Activated T-cell treated with anti-CD3 and anti-CD28 coated beads for 1 hour (primary cell): ENCODE measurements around the gene TSR1.

Source experiments
- DNase-seq: peaks from one replicate; pipeline ENCODE4 v3.0.0-alpha.2; 2020; ENCODE audit warnings: low read depth

TSR1 gene

GRCh38 chr17:2282297-2282873 lies 53.9 kb downstream of the TSR1 start:
- DNase-seq: no peak

DNA sequence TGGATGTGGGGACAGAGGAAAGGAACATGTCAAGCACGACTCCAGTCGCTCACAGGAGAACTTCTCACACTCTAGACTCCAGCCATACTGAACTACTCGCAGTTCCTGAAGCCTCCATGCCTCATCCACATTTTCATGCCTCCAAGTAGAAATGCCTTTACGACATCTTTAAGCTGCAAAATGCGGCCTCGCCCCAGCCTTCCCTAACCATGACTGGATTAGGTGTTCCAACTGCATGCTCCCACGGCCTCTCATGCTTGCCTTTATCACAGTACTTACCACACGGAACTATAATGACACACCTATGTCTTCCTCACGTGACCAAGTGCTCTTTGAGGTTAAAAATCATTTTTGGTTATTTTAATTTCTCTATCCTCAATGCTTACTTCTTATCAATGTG lies 56.5 kb downstream of the TSR1 start:
- DNase-seq: no peak

DNA sequence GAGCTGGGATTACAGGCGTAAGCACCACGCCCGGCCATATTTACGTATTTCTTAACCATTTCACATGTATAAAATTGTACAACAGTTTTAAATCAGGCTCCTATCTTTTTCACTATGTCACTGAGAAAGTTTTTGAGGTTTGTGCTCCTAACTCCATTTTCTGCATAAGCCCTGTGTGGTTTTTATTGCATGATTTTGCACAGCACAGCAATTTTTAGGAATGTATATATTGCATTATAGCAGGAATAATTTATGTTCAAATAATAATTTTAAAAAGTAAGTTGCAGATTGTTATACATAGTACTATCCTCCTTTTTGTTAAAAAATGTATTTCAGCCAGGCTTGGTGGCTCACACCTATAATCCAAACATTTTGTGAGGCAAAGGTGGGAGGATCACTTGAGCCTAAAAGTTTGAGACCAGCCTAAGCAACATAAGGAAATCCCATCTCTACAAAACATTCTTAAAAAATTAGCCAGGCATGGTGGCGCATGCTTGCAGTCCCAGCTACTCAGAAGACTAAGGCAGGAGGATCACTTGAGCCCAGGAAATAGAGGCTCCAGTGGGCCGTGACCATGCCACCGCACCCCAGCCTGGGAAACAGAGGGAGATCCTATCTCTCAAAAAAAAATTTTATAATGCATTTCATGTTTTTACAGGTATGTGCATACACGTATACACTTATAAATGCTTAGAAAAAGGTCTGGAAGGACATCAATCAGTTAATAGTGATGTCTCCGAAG lies 58.7 kb downstream of the TSR1 start:
- no peak for DNase-seq

GRCh38 chr17:2275722-2276121 lies 60.5 kb downstream of the TSR1 start:
- DNase-seq: no peak

DNA sequence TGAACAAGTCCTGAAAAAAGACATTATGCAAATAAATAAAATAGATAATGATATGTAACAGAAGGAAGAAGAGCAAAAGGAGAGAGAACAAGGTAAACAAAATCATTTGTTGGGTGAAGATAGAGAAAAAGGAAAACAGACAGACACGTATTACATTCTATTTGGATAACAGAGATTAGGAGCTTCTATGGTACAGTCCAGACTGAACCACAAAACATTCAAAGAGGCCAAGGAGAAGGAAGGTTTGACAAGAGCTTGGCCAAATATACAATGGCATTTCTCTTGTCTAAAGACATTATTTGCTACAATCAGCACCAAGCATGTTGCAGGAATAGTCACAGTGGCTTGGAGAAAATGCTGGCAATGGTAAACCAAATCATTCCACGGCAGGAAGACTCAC lies 61.8 kb downstream of the TSR1 start:
- DNase-seq: no peak
